Mucosa of stomach (tissue), 1 donor: Measurements from ENCODE around the gene GRN.

ENCODE experiments used
- H3K27me3 ChIP-seq: one replicate; pipeline ENCODE4 v1.7.0; 2013; ENCODE audit warnings: mild to moderate bottlenecking, low read length; ENCODE audit not compliant: control insufficient read depth, insufficient read depth
- H3K36me3 ChIP-seq: one replicate; pipeline ENCODE4 v1.7.0; 2013; ENCODE audit warnings: low read length; ENCODE audit not compliant: control insufficient read depth, insufficient read depth
- H3K4me1 ChIP-seq: one replicate; pipeline ENCODE4 v1.7.0; 2013; ENCODE audit warnings: mild to moderate bottlenecking, low read length; ENCODE audit not compliant: control insufficient read depth, insufficient read depth
- H3K4me3 ChIP-seq: one replicate; pipeline ENCODE4 v1.7.0; 2013; ENCODE audit warnings: low read length
- H3K9ac ChIP-seq: one replicate; pipeline ENCODE4 v1.7.0; 2013; ENCODE audit warnings: mild to moderate bottlenecking, low read length, moderate library complexity
- H3K9me3 ChIP-seq: one replicate; pipeline ENCODE4 v1.7.0; 2013; ENCODE audit warnings: mild to moderate bottlenecking, low read length, moderate library complexity; ENCODE audit not compliant: control insufficient read depth
- donor health status: Pancreatic carcinoma.

Gene GRN

GRCh38 chr17:44400226-44400847, 55.2 kb downstream of the GRN start:
- Histone ChIP-seq H3K9me3 (no peaks in the 10 kb centered on the region), H3K9ac (no peak overlapping the region), H3K27me3 (no peaks in the 10 kb centered on the region), H3K4me1 (no peaks in the 10 kb centered on the region), H3K36me3 (no peaks in the 10 kb centered on the region), H3K4me3 (no peak overlapping the region)
